NCI-H2171 (cell line): ENCODE results near the gene PLA2G4D.

ENCODE experiments used
- DNase-seq: peaks from one replicate; lab custom pipeline; 2025; lab: John Stamatoyannopoulos, UW

PLA2G4D gene

GRCh38 chr15:42094512-42094963 lies at the start of gene PLA2G4D:
PLA2G4D (minus strand) TSS chr15:42094562; CDS start chr15:42094459, 103 bp downstream.
- peak; percentile 92 for DNase-seq

GRCh38 chr15:42143356-42143755 lies 49.0 kb upstream of the PLA2G4D start:
- DNase-seq: no peak

GRCh38 chr15:42141795-42142667 lies 47.7 kb upstream of the PLA2G4D start:
- DNase-seq: no peak

- DNase-seq: no peak
These were observed 46.9 kb upstream of the PLA2G4D start for GRCh38 chr15:42141246-42141645.

- no peak for DNase-seq
These were observed 46.2 kb upstream of the PLA2G4D start for GRCh38 chr15:42140383-42141070.

GRCh38 chr15:42139596-42139995 lies 45.2 kb upstream of the PLA2G4D start:
- DNase-seq: no peak

GRCh38 chr15:42138968-42139386 lies 44.6 kb upstream of the PLA2G4D start:
- no peak for DNase-seq

GRCh38 chr15:42138411-42138810 lies 44.0 kb upstream of the PLA2G4D start:
- DNase-seq: no peak

- peak; percentile 66 for DNase-seq
These were observed 43.3 kb upstream of the PLA2G4D start for GRCh38 chr15:42137461-42138261.

GRCh38 chr15:42136513-42136912 lies 42.2 kb upstream of the PLA2G4D start:
- DNase-seq: no peak

- no peak for DNase-seq
These were observed 41.0 kb upstream of the PLA2G4D start for GRCh38 chr15:42135351-42135750.

- DNase-seq: no peak
These were observed 40.4 kb upstream of the PLA2G4D start for GRCh38 chr15:42134617-42135245.

GRCh38 chr15:42133886-42134502 lies 39.6 kb upstream of the PLA2G4D start:
- peak; percentile 32 for DNase-seq

GRCh38 chr15:42133356-42133755 lies 39.0 kb upstream of the PLA2G4D start:
- no peak for DNase-seq

GRCh38 chr15:42131826-42132806 lies 37.8 kb upstream of the PLA2G4D start:
- DNase-seq: peak; percentile 84

- no peak for DNase-seq
These were observed 36.6 kb upstream of the PLA2G4D start for GRCh38 chr15:42131006-42131405.

GRCh38 chr15:42130246-42130986 lies 36.1 kb upstream of the PLA2G4D start:
- peak; percentile 69 for DNase-seq

- no peak for DNase-seq
These were observed 35.0 kb upstream of the PLA2G4D start for GRCh38 chr15:42129364-42129763.

GRCh38 chr15:42128476-42128875 lies 34.1 kb upstream of the PLA2G4D start:
- no peak for DNase-seq
